ENCODE results near the gene DCAF4.

DCAF4 gene

GRCh38 chr14:72929316-72930080 is 3.2 kb downstream of the DCAF4 start:
- no peak for DNase-seq (ENCODE audit: extremely low read depth, low read depth)
- TF ChIP-seq CTCF (IDR thresholded peaks at IDR 0.05; ENCODE audit: low read depth, low read length) = no peak

GRCh38 chr14:72932893-72933292 is 6.6 kb downstream of the DCAF4 start:
- TF ChIP-seq CTCF (IDR thresholded peaks at IDR 0.05; ENCODE audit: low read depth, low read length) = no peak
- DNase-seq (ENCODE audit: extremely low read depth, low read depth) = no peak

GRCh38 chr14:72939630-72940029 is 13.4 kb downstream of the DCAF4 start:
- no peak for DNase-seq (ENCODE audit: extremely low read depth, low read depth)
- TF ChIP-seq CTCF (IDR thresholded peaks at IDR 0.05; ENCODE audit: low read depth, low read length) = no peak

GRCh38 chr14:72941286-72941985 is 15.2 kb downstream of the DCAF4 start:
- TF ChIP-seq CTCF (IDR thresholded peaks at IDR 0.05; ENCODE audit: low read depth, low read length) = no peak
- DNase-seq (ENCODE audit: extremely low read depth, low read depth) = no peak

GRCh38 chr14:72942934-72943333 is 16.7 kb downstream of the DCAF4 start:
- DNase-seq (ENCODE audit: extremely low read depth, low read depth) = no peak
- no peak for TF ChIP-seq CTCF (IDR thresholded peaks at IDR 0.05; ENCODE audit: low read depth, low read length)

- TF ChIP-seq CTCF (IDR thresholded peaks at IDR 0.05; ENCODE audit: low read depth, low read length) = no peak
- DNase-seq (ENCODE audit: extremely low read depth, low read depth) = no peak
Measured at GRCh38 chr14:72943876-72944430, 17.7 kb downstream of the DCAF4 start.
